Testis (tissue), 3 donors: ENCODE data around the gene CAPN12. TPM values are rescaled to one million over a fixed set of nuclear protein-coding genes. Genes with fewer than 3 reads are reported as not detected.
"Not testable (repeated sequence)": the region's sequence is repeated elsewhere in the genome, so short reads cannot be mapped to it uniquely, and the experiment has no call there.

Experiments used
- DNase-seq: peaks from one replicate; pipeline ENCODE4 v3.0.0-alpha.2; 2019
- H3K27ac ChIP-seq, 2 donors: fragments of 200-600 bp; sonication (generic); one replicate each; pipeline ENCODE4 v1.5.1; 2019
- H3K27me3 ChIP-seq: fragments of 200-600 bp; sonication (generic); one replicate; pipeline ENCODE4 v1.5.1; 2019
- H3K36me3 ChIP-seq: fragments of 200-600 bp; sonication (generic); one replicate; pipeline ENCODE4 v1.5.1; 2017; ENCODE audit warnings: low read depth; ENCODE audit errors: missing control alignments
- H3K4me1 ChIP-seq: fragments of 200-600 bp; sonication (generic); one replicate; pipeline ENCODE4 v1.5.1; 2019
- H3K4me3 ChIP-seq, 2 donors: fragments of 200-600 bp; sonication (generic); one replicate each; pipeline ENCODE4 v1.5.1; 2017 to 2019
- H3K9me3 ChIP-seq: fragments of 200-600 bp; sonication (generic); one replicate; pipeline ENCODE4 v1.5.1; 2017
- CTCF ChIP-seq, 3 experiments: fragments of 450-650 bp in 2 of 3; fragments of 200-600 bp in 1 of 3; sonication (generic) in 1 of 3; IDR thresholded peaks; one replicate each; pipeline ENCODE4 v1.5.1; 2016 to 2019; ENCODE audit warnings: antibody characterized with exemption in 3 of 3, mild to moderate bottlenecking in 2 of 3, moderate library complexity in 1 of 3
- POLR2A ChIP-seq: fragments of 450-650 bp; IDR thresholded peaks from one replicate; pipeline ENCODE4 v1.6.1; 2017; ENCODE audit warnings: antibody characterized with exemption, mild to moderate bottlenecking, moderate library complexity
- WGBS, 2 donors: methylation state at CpG; one replicate each; pipeline ENCODE4 v1.1.5; 2018; 5-methylcytosine and 5-hydroxymethylcytosine counted together
- intact Hi-C: fragments of 100-400 bp; cut with DNase I; formaldehyde crosslinking; loops from one replicate; pipeline ENCODE4 v1.15.1; 2023; ENCODE audit warnings: low total_unique reads
- polyA plus RNA-seq: library from polyadenylated mRNA; stranded (reverse); fragments of 350-450 nt; fragmentation: Illumina TruSeq; extraction: RNeasy Lipid Tissue Mini Kit (QIAGEN cat#74804); gene quantifications from one replicate; pipeline ENCODE4 v1.2.3, GENCODE V29; 2014; ENCODE audit warnings: low read depth, low replicate concordance; ENCODE audit not compliant: insufficient read depth
- total RNA-seq, 2 donors: library from RNA; depleted of rRNA; stranded (reverse); fragments of >200 nt; gene quantifications; one replicate each; pipeline ENCODE4 v1.2.3, GENCODE V29; 2016

The CAPN12 gene
- total and polyA plus RNA-seq, 3 donors from 2014 or later: 3.6 to 5.5 (median 4.6) TPM

GRCh38 chr19:38788478-38789243 lies 44.4 kb upstream of the CAPN12 start, which contains the start of gene LGALS7B:
LGALS7B (plus strand) TSS chr19:38789200; CDS start chr19:38789227, 27 bp downstream.
- TF ChIP-seq CTCF (IDR thresholded peaks at IDR 0.05) (no peak), POLR2A (no peak)
- Histone ChIP-seq H3K27me3 (no peaks in the 10 kb centered on the region), H3K36me3 (no peaks in the 10 kb centered on the region), H3K4me3 (no peak within 1 kb of the TSS), H3K27ac (no peak within 1 kb of the TSS), H3K9me3 (no peaks in the 10 kb centered on the region), H3K4me1 (no peaks in the 10 kb centered on the region)
- 57 to 76% methylated on average over 6 to 12 of the region's 17 CpGs for WGBS, 2 donors
- no peak for DNase-seq
- intact Hi-C loops: no loop called here

- no peaks in the 10 kb centered on the region for H3K27me3 ChIP-seq
These were observed 42.4 kb upstream of the CAPN12 start for GRCh38 chr19:38786572-38787265.

GRCh38 chr19:38786061-38786460 lies 41.8 kb upstream of the CAPN12 start:
- 91 to 92% methylated on average over 3 of the region's 3 CpGs for WGBS, 2 donors
- H3K4me1 ChIP-seq, DNase-seq, H3K4me3 ChIP-seq, H3K36me3 ChIP-seq, intact Hi-C loops, H3K27ac ChIP-seq, H3K27me3 ChIP-seq, H3K9me3 ChIP-seq: not testable (repeated sequence)

More at GRCh38 chr19:38786572-38787265, 42.4 kb upstream of the CAPN12 start:
- H3K36me3 ChIP-seq: no peaks in the 10 kb centered on the region
- 67 to 77% methylated on average over 10 to 11 of the region's 11 CpGs for WGBS, 2 donors
- no peaks in the 10 kb centered on the region for H3K4me1 ChIP-seq
- H3K9me3 ChIP-seq: no peaks in the 10 kb centered on the region
- no peak overlapping the region for H3K4me3 ChIP-seq
- DNase-seq: no peak
- intact Hi-C loops: no loop called here
- TF ChIP-seq CTCF (IDR thresholded peaks at IDR 0.05) (no peak), POLR2A (no peak)
- no peak overlapping the region for H3K27ac ChIP-seq

GRCh38 chr19:38785187-38785699 lies 41.0 kb upstream of the CAPN12 start:
- intact Hi-C loops: no loop called here
- no peak for DNase-seq
- no peaks in the 10 kb centered on the region for H3K4me1 ChIP-seq
- 97 to 98% methylated on average over 7 of the region's 7 CpGs for WGBS, 2 donors
- no peak overlapping the region for H3K4me3 ChIP-seq
- no peak overlapping the region for H3K27ac ChIP-seq
- no peaks in the 10 kb centered on the region for H3K36me3 ChIP-seq
- TF ChIP-seq POLR2A: no peak
- no peak for TF ChIP-seq CTCF (IDR thresholded peaks at IDR 0.05)
- no peaks in the 10 kb centered on the region for H3K9me3 ChIP-seq
- no peaks in the 10 kb centered on the region for H3K27me3 ChIP-seq

GRCh38 chr19:38784224-38784623 lies 40.0 kb upstream of the CAPN12 start:
- 66 to 73% methylated on average over 3 of the region's 3 CpGs for WGBS, 2 donors
- TF ChIP-seq CTCF (IDR thresholded peaks at IDR 0.05) (no peak), POLR2A (no peak)
- H3K4me1 ChIP-seq: no peaks in the 10 kb centered on the region
- H3K27me3 ChIP-seq: no peaks in the 10 kb centered on the region
- no peak for DNase-seq
- no peak overlapping the region for H3K27ac ChIP-seq
- intact Hi-C loops: no loop called here
- H3K4me3 ChIP-seq: no peak overlapping the region
- H3K36me3 ChIP-seq: no peaks in the 10 kb centered on the region
- H3K9me3 ChIP-seq: no peaks in the 10 kb centered on the region

GRCh38 chr19:38782212-38782611 lies 37.9 kb upstream of the CAPN12 start:
- H3K27ac ChIP-seq, H3K9me3 ChIP-seq, DNase-seq, H3K27me3 ChIP-seq, H3K4me1 ChIP-seq, H3K4me3 ChIP-seq, intact Hi-C loops, H3K36me3 ChIP-seq: not testable (repeated sequence)
- 90 to 92% methylated on average over 12 to 13 of the region's 13 CpGs for WGBS, 2 donors
